GM10266 (cell line): ENCODE measurements around the gene FAM47C.
"Not testable (repeated sequence)": the region's sequence is repeated elsewhere in the genome, so short reads cannot be mapped to it uniquely, and the experiment has no call there.

Experiments used
- DNase-seq: peaks from one replicate; pipeline ENCODE4 v3.0.0; 2012; ENCODE audit errors: extremely low spot score
- TF ChIP-seq, protein P1 (sequence below): IDR thresholded peaks from 2 replicates; pipeline ENCODE4 v1.5.1; 2012; ENCODE audit warnings: mild to moderate bottlenecking, low read depth; ENCODE audit not compliant: control insufficient read depth, insufficient read depth; ENCODE audit errors: missing control alignments

The FAM47C gene

DNA sequence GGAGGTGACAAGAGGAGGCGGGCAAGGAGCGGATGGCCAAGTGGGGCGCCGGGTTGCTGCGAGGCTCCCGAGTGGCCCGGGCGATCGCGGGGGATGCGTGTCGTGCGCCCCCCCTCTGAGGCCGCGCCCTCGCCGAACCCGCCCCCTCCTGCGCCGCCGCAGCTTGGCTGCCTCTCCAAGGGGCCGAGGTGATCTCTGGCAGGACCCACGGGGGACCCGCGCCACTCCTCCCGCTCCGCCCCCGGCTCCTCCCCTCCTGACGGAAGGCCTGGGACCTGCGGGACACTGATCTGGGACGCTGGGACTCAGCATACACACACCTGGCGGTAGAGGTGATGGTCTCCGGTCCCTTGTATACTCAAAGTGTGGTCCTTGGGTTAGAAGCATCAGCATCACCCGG lies 21.9 kb upstream of the FAM47C start:
- TF ChIP-seq, protein P1, sequence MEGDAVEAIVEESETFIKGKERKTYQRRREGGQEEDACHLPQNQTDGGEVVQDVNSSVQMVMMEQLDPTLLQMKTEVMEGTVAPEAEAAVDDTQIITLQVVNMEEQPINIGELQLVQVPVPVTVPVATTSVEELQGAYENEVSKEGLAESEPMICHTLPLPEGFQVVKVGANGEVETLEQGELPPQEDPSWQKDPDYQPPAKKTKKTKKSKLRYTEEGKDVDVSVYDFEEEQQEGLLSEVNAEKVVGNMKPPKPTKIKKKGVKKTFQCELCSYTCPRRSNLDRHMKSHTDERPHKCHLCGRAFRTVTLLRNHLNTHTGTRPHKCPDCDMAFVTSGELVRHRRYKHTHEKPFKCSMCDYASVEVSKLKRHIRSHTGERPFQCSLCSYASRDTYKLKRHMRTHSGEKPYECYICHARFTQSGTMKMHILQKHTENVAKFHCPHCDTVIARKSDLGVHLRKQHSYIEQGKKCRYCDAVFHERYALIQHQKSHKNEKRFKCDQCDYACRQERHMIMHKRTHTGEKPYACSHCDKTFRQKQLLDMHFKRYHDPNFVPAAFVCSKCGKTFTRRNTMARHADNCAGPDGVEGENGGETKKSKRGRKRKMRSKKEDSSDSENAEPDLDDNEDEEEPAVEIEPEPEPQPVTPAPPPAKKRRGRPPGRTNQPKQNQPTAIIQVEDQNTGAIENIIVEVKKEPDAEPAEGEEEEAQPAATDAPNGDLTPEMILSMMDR, result no peak
- no peak for DNase-seq

DNA sequence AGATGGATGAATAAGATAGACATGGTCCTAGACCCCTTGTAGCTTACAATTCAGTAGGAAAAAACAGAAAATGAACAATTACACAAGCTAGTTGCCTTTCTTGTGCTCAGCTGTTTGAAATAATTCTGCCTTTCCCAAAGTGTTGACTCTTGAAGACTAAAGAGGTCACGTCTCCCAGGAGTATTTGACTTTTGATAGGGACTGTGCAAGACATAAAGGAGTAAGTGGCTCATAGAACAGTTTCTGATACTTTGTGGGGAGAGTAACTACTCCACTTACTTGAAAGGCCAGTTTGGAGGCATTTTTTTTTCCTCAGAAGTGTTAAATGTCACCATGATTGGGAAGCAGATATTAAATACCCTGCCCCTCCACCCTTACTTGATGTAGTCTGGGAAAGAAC lies 21.0 kb upstream of the FAM47C start:
- DNase-seq, result not testable (repeated sequence)

DNA sequence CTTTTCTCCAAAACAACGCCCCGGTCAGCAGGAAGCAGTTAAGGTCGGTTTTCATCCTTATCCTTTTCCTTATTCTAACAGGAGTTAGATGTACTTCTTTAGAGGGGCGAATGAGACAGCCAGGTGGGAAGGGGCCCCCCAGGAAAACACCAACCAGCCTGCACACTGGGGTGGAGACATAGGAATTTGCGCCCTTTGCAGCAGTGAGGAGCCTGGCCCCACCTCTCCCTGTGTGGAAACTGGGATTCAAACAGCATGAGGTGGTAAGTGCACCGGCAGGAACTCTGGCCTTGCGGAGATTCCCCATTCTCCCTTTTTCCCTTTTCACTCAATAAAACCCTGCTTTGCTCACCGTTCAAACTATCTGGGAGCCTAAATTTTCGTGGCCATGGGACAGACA lies 8.0 kb upstream of the FAM47C start:
- DNase-seq, result no peak
- TF ChIP-seq, protein P1, result no peak

GRCh38 chrX:37010496-37010895 lies 2.3 kb downstream of the FAM47C start:
- DNase-seq, result no peak
- TF ChIP-seq, protein P1, result no peak

- not testable (repeated sequence) for DNase-seq
These were observed 26.1 kb downstream of the FAM47C start for GRCh38 chrX:37034260-37034659.

- DNase-seq, result not testable (repeated sequence)
These were observed 28.6 kb downstream of the FAM47C start for GRCh38 chrX:37036674-37037220.

GRCh38 chrX:37038814-37039213 lies 30.6 kb downstream of the FAM47C start:
- not testable (repeated sequence) for DNase-seq

- not testable (repeated sequence) for DNase-seq
These were observed 35.1 kb downstream of the FAM47C start for GRCh38 chrX:37042956-37043885.

GRCh38 chrX:37047776-37048175 lies 39.6 kb downstream of the FAM47C start:
- no peak for DNase-seq
- TF ChIP-seq, protein P1, result no peak

GRCh38 chrX:37057572-37057971 lies 49.4 kb downstream of the FAM47C start:
- DNase-seq, result not testable (repeated sequence)
